GM23338 (cell line): ENCODE results near the gene CFDP1.

Experiments
- EZH2 ChIP-seq: fragments of 200-600 bp; sonication (generic); IDR thresholded peaks from one replicate; pipeline ENCODE4 v1.8.0; 2017; ENCODE audit warnings: antibody characterized with exemption, mild to moderate bottlenecking, low read depth; ENCODE audit not compliant: unreplicated experiment
- NANOG ChIP-seq: IDR thresholded peaks from 2 replicates; pipeline ENCODE4 v1.6.1; 2016; ENCODE audit warnings: antibody characterized with exemption, borderline replicate concordance
- POLR2AphosphoS5 ChIP-seq: IDR thresholded peaks from 2 replicates; pipeline ENCODE4 v1.6.1; 2016; ENCODE audit warnings: antibody characterized with exemption, low read depth
- TF ChIP-seq, protein P1 (sequence below), 2 experiments: fragments of 200-600 bp in 1 of 2; sonication (generic) in 1 of 2; conservative IDR thresholded peaks; 2 replicates each; pipeline versions ENCODE4 v1.5.1 to v1.6.1; 2016 to 2017; ENCODE audit warnings: antibody characterized with exemption in 2 of 2, low read depth in 2 of 2, mild to moderate bottlenecking in 2 of 2, moderate library complexity in 1 of 2

DNA sequence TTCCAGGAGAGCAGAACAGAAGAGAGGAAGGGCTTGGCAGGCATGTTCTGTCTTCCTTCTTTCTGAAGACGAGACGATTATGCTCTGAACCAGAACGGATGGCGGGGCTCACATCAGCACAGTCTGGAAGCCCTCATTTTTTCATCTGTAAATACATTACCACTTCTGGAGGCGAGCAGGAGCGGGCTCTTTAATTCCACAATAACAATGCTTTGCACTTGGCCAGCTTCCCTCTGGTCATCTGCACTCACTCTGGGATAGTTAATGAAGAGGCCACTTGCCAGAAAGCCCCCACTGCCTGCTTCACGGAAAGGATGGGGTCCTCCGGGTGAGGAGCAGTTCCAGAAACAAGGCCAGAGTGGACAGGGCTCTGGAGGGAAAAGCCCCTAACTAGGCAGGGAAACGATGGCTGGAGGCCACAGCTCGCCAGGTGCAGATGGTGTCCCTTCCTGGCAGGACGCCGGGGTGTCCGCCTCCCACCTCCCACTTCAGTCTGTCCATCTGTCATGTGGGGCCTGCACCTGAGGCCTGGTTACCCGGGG, 168.8 kb downstream of the CFDP1 start:
- TF ChIP-seq, protein P1, sequence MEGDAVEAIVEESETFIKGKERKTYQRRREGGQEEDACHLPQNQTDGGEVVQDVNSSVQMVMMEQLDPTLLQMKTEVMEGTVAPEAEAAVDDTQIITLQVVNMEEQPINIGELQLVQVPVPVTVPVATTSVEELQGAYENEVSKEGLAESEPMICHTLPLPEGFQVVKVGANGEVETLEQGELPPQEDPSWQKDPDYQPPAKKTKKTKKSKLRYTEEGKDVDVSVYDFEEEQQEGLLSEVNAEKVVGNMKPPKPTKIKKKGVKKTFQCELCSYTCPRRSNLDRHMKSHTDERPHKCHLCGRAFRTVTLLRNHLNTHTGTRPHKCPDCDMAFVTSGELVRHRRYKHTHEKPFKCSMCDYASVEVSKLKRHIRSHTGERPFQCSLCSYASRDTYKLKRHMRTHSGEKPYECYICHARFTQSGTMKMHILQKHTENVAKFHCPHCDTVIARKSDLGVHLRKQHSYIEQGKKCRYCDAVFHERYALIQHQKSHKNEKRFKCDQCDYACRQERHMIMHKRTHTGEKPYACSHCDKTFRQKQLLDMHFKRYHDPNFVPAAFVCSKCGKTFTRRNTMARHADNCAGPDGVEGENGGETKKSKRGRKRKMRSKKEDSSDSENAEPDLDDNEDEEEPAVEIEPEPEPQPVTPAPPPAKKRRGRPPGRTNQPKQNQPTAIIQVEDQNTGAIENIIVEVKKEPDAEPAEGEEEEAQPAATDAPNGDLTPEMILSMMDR (conservative IDR thresholded peaks at IDR 0.05; ENCODE audit: low read depth in 2 of 2) = no peak
- no peak for TF ChIP-seq NANOG
- no peak for TF ChIP-seq EZH2
- no peak for TF ChIP-seq POLR2AphosphoS5
